Measurements from ENCODE around the gene RAB6D. TPM values are rescaled to one million over a fixed set of nuclear protein-coding genes. Genes with fewer than 3 reads are reported as not detected.
"Not testable (repeated sequence)": the region's sequence is repeated elsewhere in the genome, so short reads cannot be mapped to it uniquely, and the experiment has no call there.

RAB6D gene
- 0.21 TPM for total RNA-seq
- polyA plus RNA-seq: 0.05 TPM

- DNase-seq (ENCODE audit: extremely low spot score); H3K27ac ChIP-seq (ENCODE audit: low read depth); H3K4me1 ChIP-seq (ENCODE audit: insufficient read depth); H3K36me3 ChIP-seq (ENCODE audit: insufficient read depth): not testable (repeated sequence)
- WGBS: under 1% methylated on average over 41 of the region's 50 CpGs
- peak within 1 kb of the TSS; percentile 14 for H3K4me3 ChIP-seq (ENCODE audit: low read depth, low read length)
These were observed at the start of gene RAB6D for GRCh38 chr2:131363703-131364186. TSS of gene RAB6D (minus strand) at chr2:131364168. CDS start at chr2:131363720, 448 bp downstream.

GRCh38 chr2:131413148-131413747 lies 49.3 kb upstream of the RAB6D start:
- H3K4me3 ChIP-seq (ENCODE audit: low read depth, low read length): no peak overlapping the region

GRCh38 chr2:131410173-131410572 lies 46.2 kb upstream of the RAB6D start:
- WGBS: 85% methylated on average over 2 of the region's 2 CpGs
- H3K27ac ChIP-seq (ENCODE audit: low read depth): no peak overlapping the region
- no peaks in the 10 kb centered on the region for H3K4me1 ChIP-seq (ENCODE audit: insufficient read depth)
- H3K36me3 ChIP-seq (ENCODE audit: insufficient read depth): no peaks in the 10 kb centered on the region
- no peak overlapping the region for H3K4me3 ChIP-seq (ENCODE audit: low read depth, low read length)
- DNase-seq (ENCODE audit: extremely low spot score): no peak

More at GRCh38 chr2:131413148-131413747, 49.3 kb upstream of the RAB6D start:
- no peaks in the 10 kb centered on the region for H3K36me3 ChIP-seq (ENCODE audit: insufficient read depth)
- 3% methylated on average over 7 of the region's 7 CpGs for WGBS
- no peaks in the 10 kb centered on the region for H3K4me1 ChIP-seq (ENCODE audit: insufficient read depth)
- H3K27ac ChIP-seq (ENCODE audit: low read depth): no peak overlapping the region
- peak; percentile 64 for DNase-seq (ENCODE audit: extremely low spot score)

- Histone ChIP-seq H3K36me3 (ENCODE audit: insufficient read depth) (no peaks in the 10 kb centered on the region), H3K4me1 (ENCODE audit: insufficient read depth) (no peaks in the 10 kb centered on the region), H3K4me3 (ENCODE audit: low read depth, low read length) (no peak overlapping the region), H3K27ac (ENCODE audit: low read depth) (no peak overlapping the region)
- DNase-seq (ENCODE audit: extremely low spot score): no peak
These were observed 44.8 kb upstream of the RAB6D start for GRCh38 chr2:131408778-131409177.

GRCh38 chr2:131408207-131408606 lies 44.2 kb upstream of the RAB6D start:
- H3K4me3 ChIP-seq (ENCODE audit: low read depth, low read length): no peak overlapping the region
- H3K27ac ChIP-seq (ENCODE audit: low read depth): no peak overlapping the region
- H3K36me3 ChIP-seq (ENCODE audit: insufficient read depth): no peaks in the 10 kb centered on the region
- no peaks in the 10 kb centered on the region for H3K4me1 ChIP-seq (ENCODE audit: insufficient read depth)
- no peak for DNase-seq (ENCODE audit: extremely low spot score)

- no peak overlapping the region for H3K4me3 ChIP-seq (ENCODE audit: low read depth, low read length)
- DNase-seq (ENCODE audit: extremely low spot score): no peak
- no peak overlapping the region for H3K27ac ChIP-seq (ENCODE audit: low read depth)
- 77% methylated on average over 12 of the region's 12 CpGs for WGBS
- H3K36me3 ChIP-seq (ENCODE audit: insufficient read depth): no peaks in the 10 kb centered on the region
- H3K4me1 ChIP-seq (ENCODE audit: insufficient read depth): no peaks in the 10 kb centered on the region
These were observed 40.8 kb upstream of the RAB6D start for GRCh38 chr2:131404753-131405152.

GRCh38 chr2:131402320-131403039 lies 38.5 kb upstream of the RAB6D start:
- 75% methylated on average over 6 of the region's 6 CpGs for WGBS
- no peak for DNase-seq (ENCODE audit: extremely low spot score)
- no peaks in the 10 kb centered on the region for H3K4me1 ChIP-seq (ENCODE audit: insufficient read depth)

DNA sequence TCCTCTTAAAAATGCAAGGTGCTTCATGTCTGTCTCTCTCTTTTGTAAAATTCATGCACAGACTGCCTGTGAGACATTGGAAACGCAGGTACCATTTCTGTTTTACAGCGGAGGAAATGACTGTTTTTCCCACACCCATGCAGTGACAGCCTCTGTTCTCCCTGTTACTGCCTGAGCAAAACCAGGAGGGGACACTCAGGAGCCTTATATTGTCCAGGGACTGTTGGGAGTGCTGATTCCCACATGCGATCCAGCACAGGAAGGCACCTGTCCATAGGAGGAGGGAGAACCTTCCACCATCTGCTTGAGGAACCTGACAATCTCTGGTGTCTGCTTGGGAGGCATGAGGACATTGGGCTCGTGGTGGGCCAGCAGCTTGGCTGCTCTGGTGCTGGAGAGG lies 36.9 kb upstream of the RAB6D start:
- no peak overlapping the region for H3K4me3 ChIP-seq (ENCODE audit: low read depth, low read length)
- WGBS: 65% methylated on average over 4 of the region's 4 CpGs
- H3K4me1 ChIP-seq (ENCODE audit: insufficient read depth): no peaks in the 10 kb centered on the region
- H3K36me3 ChIP-seq (ENCODE audit: insufficient read depth): no peaks in the 10 kb centered on the region
- H3K27ac ChIP-seq (ENCODE audit: low read depth): no peak overlapping the region
- DNase-seq (ENCODE audit: extremely low spot score): no peak

More at GRCh38 chr2:131402320-131403039, 38.5 kb upstream of the RAB6D start:
- no peak overlapping the region for H3K27ac ChIP-seq (ENCODE audit: low read depth)
- no peaks in the 10 kb centered on the region for H3K36me3 ChIP-seq (ENCODE audit: insufficient read depth)
- no peak overlapping the region for H3K4me3 ChIP-seq (ENCODE audit: low read depth, low read length)

DNA sequence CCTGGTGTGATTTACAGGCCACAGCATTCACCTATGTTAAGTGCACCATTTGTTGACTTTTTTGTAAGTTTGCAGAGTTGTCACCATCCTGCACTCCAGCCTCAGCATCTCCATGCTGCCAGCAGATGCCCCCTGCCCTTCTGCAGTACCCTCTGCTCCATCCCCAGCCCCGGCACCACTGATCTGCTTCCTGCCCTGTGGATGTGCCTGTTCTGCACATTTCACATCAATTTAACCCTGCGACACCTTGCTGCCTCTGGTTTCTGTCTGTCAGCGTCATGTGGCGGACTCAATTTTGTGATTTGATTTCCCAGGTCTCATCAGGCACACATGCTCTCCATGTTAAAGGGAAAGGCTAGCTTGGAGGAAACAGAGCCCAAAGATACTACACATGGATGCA lies 36.5 kb upstream of the RAB6D start:
- H3K36me3 ChIP-seq (ENCODE audit: insufficient read depth); H3K4me1 ChIP-seq (ENCODE audit: insufficient read depth); H3K4me3 ChIP-seq (ENCODE audit: low read depth, low read length); DNase-seq (ENCODE audit: extremely low spot score); H3K27ac ChIP-seq (ENCODE audit: low read depth): not testable (repeated sequence)
- 76% methylated on average over 4 of the region's 4 CpGs for WGBS

DNA sequence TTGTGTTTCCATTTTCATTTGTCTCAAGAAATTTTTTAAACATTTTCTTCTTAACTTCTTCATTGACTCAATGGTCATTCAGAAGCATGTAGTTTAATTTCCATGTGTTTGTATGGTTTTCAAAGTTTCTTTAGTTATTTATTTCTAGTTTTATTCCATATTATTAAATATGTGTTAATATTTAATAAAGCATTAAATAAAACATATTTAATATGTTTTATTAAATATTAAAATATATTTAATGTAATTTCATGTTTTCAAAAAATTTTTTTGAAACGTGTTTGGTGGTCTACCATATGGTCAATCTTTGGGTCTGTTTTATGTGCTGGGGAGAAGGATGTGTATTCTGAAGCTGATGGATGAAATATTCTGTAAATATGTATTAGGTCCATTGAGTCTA lies 32.2 kb upstream of the RAB6D start:
- 88% methylated on average over 1 of the region's 1 CpG for WGBS

DNA sequence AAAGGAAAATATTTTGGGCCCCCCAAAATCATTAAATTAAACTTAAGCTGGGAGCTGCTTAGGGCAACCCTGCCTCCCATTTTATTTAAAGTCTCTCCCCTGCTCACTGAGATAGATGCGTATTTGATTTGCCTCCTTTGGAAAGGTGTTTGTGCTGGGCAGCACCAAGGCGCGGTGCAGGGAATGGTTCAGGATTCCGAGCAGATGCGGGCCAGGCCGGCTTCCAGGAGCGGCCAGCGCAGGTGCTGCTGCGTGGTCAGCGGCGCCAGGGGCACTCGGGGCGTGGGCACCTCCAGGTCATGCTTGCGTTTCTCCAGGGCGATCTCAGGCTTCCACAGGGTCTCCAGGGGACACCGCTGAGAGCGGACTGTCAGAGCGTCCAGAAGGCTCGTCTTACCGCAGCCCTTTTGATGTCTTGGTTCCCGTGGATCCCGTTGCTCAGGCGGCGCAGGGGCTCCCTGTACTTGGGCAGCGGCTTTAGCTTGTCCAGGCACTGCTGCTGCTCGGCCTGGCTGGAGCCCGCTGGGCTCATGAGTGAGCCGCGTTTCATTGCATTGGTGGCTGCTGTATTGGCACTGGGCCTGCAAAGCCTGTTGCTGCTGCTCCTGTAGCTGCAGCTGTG lies 31.2 kb upstream of the RAB6D start:
- DNase-seq (ENCODE audit: extremely low spot score); H3K4me3 ChIP-seq (ENCODE audit: low read depth, low read length); H3K36me3 ChIP-seq (ENCODE audit: insufficient read depth); H3K4me1 ChIP-seq (ENCODE audit: insufficient read depth); H3K27ac ChIP-seq (ENCODE audit: low read depth): not testable (repeated sequence)
- WGBS: 37% methylated on average over 29 of the region's 29 CpGs

More for the DNA sequence above, 32.2 kb upstream of the RAB6D start:
- not testable (repeated sequence) for H3K4me3 ChIP-seq (ENCODE audit: low read depth, low read length); DNase-seq (ENCODE audit: extremely low spot score); H3K27ac ChIP-seq (ENCODE audit: low read depth); H3K36me3 ChIP-seq (ENCODE audit: insufficient read depth); H3K4me1 ChIP-seq (ENCODE audit: insufficient read depth)

DNA sequence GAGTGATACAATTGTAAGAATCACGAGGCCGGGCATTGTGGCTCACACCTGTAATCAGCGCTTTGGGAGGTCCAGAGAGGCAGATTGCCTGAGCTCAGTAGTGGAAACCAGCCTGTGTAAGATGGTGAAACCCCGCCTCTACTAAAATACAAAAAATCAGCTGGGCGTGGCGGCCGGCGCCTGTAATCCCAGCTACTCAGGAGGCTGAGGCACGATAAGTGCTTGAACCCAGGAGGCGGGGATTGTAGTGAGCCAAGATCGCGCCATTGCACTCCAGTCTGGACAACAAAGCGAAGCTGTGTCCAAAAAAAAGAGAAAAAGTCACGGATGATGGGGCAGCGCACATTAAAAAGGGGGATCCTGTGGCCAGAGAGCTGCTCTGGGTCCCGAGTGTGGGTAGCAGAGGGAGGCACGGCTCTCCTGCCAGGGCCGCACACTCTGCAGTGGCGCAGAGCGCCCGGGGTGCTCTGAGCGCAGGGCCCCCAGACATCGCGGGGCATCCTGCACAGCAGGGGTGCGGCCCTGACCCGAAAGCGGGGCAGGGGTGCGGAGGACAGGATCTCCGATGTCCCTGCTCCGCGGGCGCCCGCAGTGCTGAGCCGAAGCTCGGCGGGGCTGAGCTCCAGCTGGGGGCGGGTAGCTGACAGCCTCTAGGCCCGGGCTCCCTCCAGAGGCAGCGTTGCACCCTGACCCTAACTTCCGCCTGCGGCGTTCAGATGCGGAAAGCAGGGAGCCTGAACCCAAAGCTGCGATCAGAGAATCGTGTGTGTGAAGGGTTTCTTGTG lies 30.4 kb upstream of the RAB6D start:
- WGBS: 19% methylated on average over 45 of the region's 45 CpGs
- H3K27ac ChIP-seq (ENCODE audit: low read depth): no peak overlapping the region
- no peak for DNase-seq (ENCODE audit: extremely low spot score)
- H3K4me1 ChIP-seq (ENCODE audit: insufficient read depth): no peaks in the 10 kb centered on the region
- H3K36me3 ChIP-seq (ENCODE audit: insufficient read depth): no peaks in the 10 kb centered on the region
- no peak overlapping the region for H3K4me3 ChIP-seq (ENCODE audit: low read depth, low read length)

- H3K4me3 ChIP-seq (ENCODE audit: low read depth, low read length); H3K27ac ChIP-seq (ENCODE audit: low read depth); DNase-seq (ENCODE audit: extremely low spot score); H3K36me3 ChIP-seq (ENCODE audit: insufficient read depth); H3K4me1 ChIP-seq (ENCODE audit: insufficient read depth): not testable (repeated sequence)
- WGBS: 78% methylated on average over 8 of the region's 9 CpGs
These were observed 28.0 kb upstream of the RAB6D start for GRCh38 chr2:131391953-131392352.

Measured in urinary bladder (tissue), 4 donors.